HepG2 (cell line): ENCODE data around the gene FIBCD1. TPM values are rescaled to one million over a fixed set of nuclear protein-coding genes. Genes with fewer than 3 reads are reported as not detected.

Source experiments
- ATAC-seq: fragments of 200-7000 bp; cut with Tn5 transposase; 3 replicates; pipeline ENCODE4 v1.9.1; 2020; ENCODE audit warnings: mild to moderate bottlenecking, moderate library complexity
- BruUV-seq: library from RNA; stranded (reverse); fragments of 400-500 nt; replicated peaks from 2 replicates; lab custom pipeline; 2021; lab: Mats Ljungman, UMichigan
- CTCF ChIA-PET: fragments of 300-600 bp; formaldehyde crosslinking; extraction: SDS; loops from one replicate; lab custom pipeline; 2021; ENCODE audit warnings: low total read pairs, inconsistent platforms, low intra/inter-chr PET ratio; lab: Yijun Ruan, JAX
- POLR2A ChIA-PET: fragments of 350-600 bp; sonication (Branson Sonifier 250); formaldehyde crosslinking; loops from one replicate; lab custom pipeline; 2020; ENCODE audit warnings: antibody characterized with exemption, inconsistent platforms; lab: Yijun Ruan, JAX
- DNase-seq: peaks from one replicate; pipeline ENCODE4 v3.0.0-alpha.2; 2015; ENCODE audit warnings: low spot score
- FAIRE-seq: peaks from 3 replicates; lab custom pipeline; 2011; peaks lifted over from hg19 to GRCh38; lab: Jason Lieb, UNC
- H2AFZ ChIP-seq: one replicate; pipeline ENCODE4 v1.6.1; 2011; ENCODE audit warnings: low read length, inconsistent platforms
- H3K27ac ChIP-seq: fragments of 300-600 bp; 3 replicates; pipeline ENCODE4 v1.8.0; 2011; ENCODE audit warnings: mixed run types, mild to moderate bottlenecking, mixed read lengths, low read length, inconsistent platforms; ENCODE audit not compliant: insufficient read depth; ENCODE audit errors: extremely low read length
- H3K27me3 ChIP-seq, 2 experiments: fragments of 200-600 bp in 1 of 2; 2 replicates in 1 of 2; 3 replicates in 1 of 2; pipeline versions ENCODE4 v1.6.0 to v1.8.0; 2011; ENCODE audit warnings: low read length in 2 of 2, mild to moderate bottlenecking in 2 of 2, moderate library complexity in 2 of 2, inconsistent platforms in 1 of 2; ENCODE audit not compliant: insufficient read depth in 2 of 2, control insufficient read depth in 1 of 2
- H3K36me3 ChIP-seq, 2 experiments: fragments of 200-600 bp in 1 of 2; replicated peaks in 1 of 2; 2 replicates in 1 of 2; 3 replicates in 1 of 2; pipeline versions ENCODE4 v1.5.1 to v1.8.0; 2011; ENCODE audit warnings: low read length in 2 of 2, inconsistent platforms in 1 of 2; ENCODE audit not compliant: insufficient read depth in 2 of 2, control insufficient read depth in 1 of 2
- H3K4me1 ChIP-seq: 2 replicates; pipeline ENCODE4 v1.5.1; 2012; ENCODE audit warnings: low read length, inconsistent platforms; ENCODE audit not compliant: insufficient read depth
- H3K4me2 ChIP-seq: 2 replicates; pipeline ENCODE4 v1.6.0; 2011; ENCODE audit warnings: low read depth, low read length, inconsistent platforms
- H3K4me3 ChIP-seq, 3 experiments: fragments of 200-600 bp in 1 of 3; sonication (generic), shearing (Covaris generic) in 1 of 3; replicated peaks in 1 of 3; 2 replicates each; pipeline ENCODE4 v1.5.1; 2011 to 2016; ENCODE audit warnings: low read length in 3 of 3, inconsistent platforms in 2 of 3, low read depth in 2 of 3, mild to moderate bottlenecking in 2 of 3, control low read depth in 1 of 3, mixed read lengths in 1 of 3; ENCODE audit not compliant: insufficient read depth in 1 of 3
- H3K79me2 ChIP-seq: one replicate; pipeline ENCODE4 v1.6.1; 2011; ENCODE audit warnings: low read length, inconsistent platforms; ENCODE audit not compliant: insufficient read depth
- H3K9ac ChIP-seq: 2 replicates; pipeline ENCODE4 v1.6.0; 2011; ENCODE audit warnings: mild to moderate bottlenecking, low read depth, low read length, inconsistent platforms; ENCODE audit not compliant: insufficient read depth
- H3K9me3 ChIP-seq: 2 replicates; pipeline ENCODE4 v1.5.1; 2012; ENCODE audit warnings: mild to moderate bottlenecking, low read length
- H4K20me1 ChIP-seq: 2 replicates; pipeline ENCODE4 v1.6.0; 2011; ENCODE audit warnings: inconsistent platforms, mild to moderate bottlenecking, low read length, moderate library complexity; ENCODE audit not compliant: insufficient read depth
- HES4 ChIP-seq: sonication (generic); formaldehyde crosslinking; IDR thresholded peaks from 2 replicates; pipeline ENCODE4 v1.9.0; 2021; ENCODE audit warnings: mild to moderate bottlenecking, missing genetic modification reagents, borderline replicate concordance
- PLRG1 ChIP-seq: fragments of 450-650 bp; conservative IDR thresholded peaks from 2 replicates; pipeline ENCODE4 v1.6.1; 2016
- ZFP36L2 ChIP-seq: sonication (generic); formaldehyde crosslinking; IDR thresholded peaks from 2 replicates; pipeline ENCODE4 v1.4.0; 2020; ENCODE audit warnings: missing genetic modification reagents
- ZKSCAN8 ChIP-seq: IDR thresholded peaks from 2 replicates; pipeline ENCODE4 v1.6.1; 2016; ENCODE audit warnings: borderline replicate concordance, missing genetic modification reagents, missing compliant biosample characterization
- ZMAT3 ChIP-seq: sonication (generic); formaldehyde crosslinking; conservative IDR thresholded peaks from 2 replicates; pipeline ENCODE4 v1.7.0; 2021; ENCODE audit warnings: missing genetic modification reagents
- ZNF274 ChIP-seq: sonication (generic); formaldehyde crosslinking; IDR thresholded peaks from 2 replicates; pipeline ENCODE4 v1.5.1; 2020; ENCODE audit warnings: mild to moderate bottlenecking, missing genetic modification reagents
- ZNF768 ChIP-seq: sonication (generic); formaldehyde crosslinking; IDR thresholded peaks from 2 replicates; pipeline ENCODE4 v1.4.0; 2020; ENCODE audit warnings: missing genetic modification reagents
- WGBS: methylation state at CpG from one replicate; pipeline ENCODE4 v1.1.6; 2017; ENCODE audit warnings: low lambda C conversion rate; 5-methylcytosine and 5-hydroxymethylcytosine counted together
- in situ Hi-C: cut with HindIII; loops from 2 replicates; pipeline ENCODE4 v1.10.0; 2017; ENCODE audit warnings: low pct_unique_long_range_greater_than_20kb; ENCODE audit not compliant: extremely low pct_ligation_motif_present
- intact Hi-C: fragments of 100-400 bp; cut with micrococcal nuclease; formaldehyde crosslinking; loops from one replicate; pipeline ENCODE4 v1.10.0; 2022; ENCODE audit not compliant: unreplicated experiment
- polyA plus RNA-seq, 8 experiments: library from polyadenylated mRNA; depleted of rRNA in 3 of 8; stranded (reverse) in 7 of 8; unstranded in 1 of 8; fragments of >200 nt; fragmentation: Illumina TruSeq in 4 of 8; extraction: Trizol in 4 of 8; gene quantifications; 2 replicates each; pipeline versions ENCODE4 v1.2.1 to v1.2.3, GENCODE V29; 2011 to 2016; ENCODE audit warnings: low read depth in 4 of 8, missing spikeins in 1 of 8, mixed read lengths in 1 of 8; ENCODE audit not compliant: insufficient read depth in 1 of 8
- total RNA-seq, 5 experiments: library from RNA; depleted of rRNA; stranded (reverse); fragments of >200 nt; fragmentation: Illumina TruSeq; extraction: Trizol; gene quantifications; 2 replicates each; pipeline ENCODE4 v1.2.3, GENCODE V29; 2016; ENCODE audit warnings: low read depth in 1 of 5
- TF ChIP-seq, protein P1 (sequence below): sonication (generic); formaldehyde crosslinking; IDR thresholded peaks from 2 replicates; pipeline ENCODE4 v1.5.0; 2020; ENCODE audit warnings: missing genetic modification reagents, mild to moderate bottlenecking, borderline replicate concordance

Gene FIBCD1
- total and polyA plus RNA-seq, 2 of the 13 experiments (the other 11 are each of a cell fraction or from before 2014, with no cell fraction given), result 0.55 to 0.89 TPM

DNA sequence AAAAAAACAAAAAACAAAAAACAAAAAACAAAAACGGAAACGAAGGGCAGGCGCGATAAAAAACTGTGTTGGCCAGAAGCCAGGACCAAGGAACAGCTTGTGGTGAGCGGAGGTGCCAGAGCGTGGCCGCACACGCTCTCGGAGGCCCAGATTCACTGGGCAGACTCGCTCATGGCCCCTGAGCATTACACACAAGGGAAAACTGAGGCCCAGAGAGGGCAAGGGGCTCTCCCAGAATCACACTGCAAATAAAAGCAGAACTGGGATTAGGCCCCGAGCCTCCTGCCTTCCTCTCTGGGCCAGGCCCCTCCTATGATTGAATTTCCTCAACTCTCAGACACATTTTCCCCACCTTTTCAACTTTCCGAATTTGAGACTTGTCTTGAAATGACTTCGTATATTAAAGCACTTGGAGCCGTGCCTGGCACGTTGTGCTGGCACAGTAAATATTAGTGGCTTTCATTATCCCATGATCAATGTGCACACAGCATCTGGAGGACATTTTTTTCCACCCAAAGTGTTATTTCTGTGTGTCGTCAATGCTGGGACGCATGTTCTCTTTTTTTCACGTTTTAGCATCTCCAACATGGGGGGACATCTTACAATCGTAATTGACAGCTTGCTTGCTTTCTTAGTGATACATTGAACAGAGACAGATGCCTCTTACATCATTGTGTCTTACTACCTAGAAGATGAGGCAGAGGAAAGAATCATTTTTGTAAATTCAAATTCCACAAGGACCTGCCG, 7.4 kb downstream of the FIBCD1 start:
- BruUV-seq, result no TSS peak
- no peak for ATAC-seq
- no peak for DNase-seq
- no peaks in the 10 kb centered on the region for H3K79me2 ChIP-seq
- H3K4me3 ChIP-seq, result no peak overlapping the region
- no peak overlapping the region for H3K4me2 ChIP-seq
- no peak overlapping the region for H3K27ac ChIP-seq
- in situ Hi-C loops (no loop called here), intact Hi-C loops (no loop called here)
- no peaks in the 10 kb centered on the region for H4K20me1 ChIP-seq
- no peak overlapping the region for H3K9ac ChIP-seq
- no peaks in the 10 kb centered on the region for H3K36me3 ChIP-seq
- peak; percentile 82 for TF ChIP-seq ZNF768
- TF ChIP-seq, protein P1, sequence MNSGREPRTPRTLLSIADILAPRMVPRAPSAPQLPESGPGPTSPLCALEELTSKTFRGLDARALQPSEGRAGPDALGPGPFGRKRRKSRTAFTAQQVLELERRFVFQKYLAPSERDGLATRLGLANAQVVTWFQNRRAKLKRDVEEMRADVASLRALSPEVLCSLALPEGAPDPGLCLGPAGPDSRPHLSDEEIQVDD (CRISPR knock-in tag), result no peak
- no peak for FAIRE-seq
- WGBS, result 39% methylated on average over 20 of the region's 20 CpGs
- ChIA-PET CTCF (no interaction called here), POLR2A (no interaction called here)
- H3K9me3 ChIP-seq, result no peaks in the 10 kb centered on the region
- H2AFZ ChIP-seq, result no peak overlapping the region
- peaks cover 12 to 94% of the 10 kb centered on the region in 2 experiments for H3K27me3 ChIP-seq
- peaks cover 47% of the 10 kb centered on the region for H3K4me1 ChIP-seq

DNA sequence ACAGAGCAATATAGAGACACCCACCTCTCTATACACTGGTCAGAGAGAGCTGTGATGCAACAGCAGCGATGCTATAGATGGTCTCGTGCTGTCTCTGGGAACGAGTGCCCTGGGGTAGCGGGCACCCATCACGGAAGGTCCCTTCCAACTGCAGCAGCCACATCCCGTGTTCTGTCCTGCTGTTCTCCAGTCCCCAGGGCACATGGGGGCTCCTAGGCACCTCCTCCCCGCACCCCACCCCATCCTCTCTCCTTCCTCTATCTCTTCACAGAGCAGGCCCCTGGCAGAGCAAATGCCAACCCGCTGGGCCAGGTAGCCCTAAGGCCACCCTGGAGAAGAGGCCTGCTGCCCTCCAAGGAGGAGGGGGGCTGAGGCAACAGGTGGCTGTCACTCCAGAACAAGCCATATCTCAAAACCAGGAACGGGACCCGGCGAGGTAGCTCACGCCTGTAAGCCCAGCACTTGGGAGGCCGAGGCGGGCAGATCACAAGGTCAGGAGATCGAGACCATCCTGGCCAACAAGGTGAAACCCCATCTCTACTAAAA, 8.2 kb downstream of the FIBCD1 start:
- DNase-seq (no peak), FAIRE-seq (no peak), ATAC-seq (no peak)
- Histone ChIP-seq H3K4me3 (no peak overlapping the region), H3K27ac (no peak overlapping the region), H3K4me1 (peaks cover 44% of the 10 kb centered on the region), H3K79me2 (no peaks in the 10 kb centered on the region), H3K36me3 (no peaks in the 10 kb centered on the region), H2AFZ (no peak overlapping the region), H4K20me1 (no peaks in the 10 kb centered on the region), H3K27me3 (peaks cover 12 to 94% of the 10 kb centered on the region in 2 experiments), H3K9ac (no peak overlapping the region), H3K4me2 (no peak overlapping the region), H3K9me3 (no peaks in the 10 kb centered on the region)
- in situ Hi-C loops (no loop called here), intact Hi-C loops (no loop called here)
- WGBS, result 25% methylated on average over 14 of the region's 15 CpGs
- POLR2A ChIA-PET, result no interaction called here
- TF ChIP-seq PLRG1 (no peak), ZKSCAN8 (no peak), ZFP36L2 (CRISPR knock-in tag) (no peak), HES4 (CRISPR knock-in tag) (no peak), ZNF274 (no peak), ZMAT3 (CRISPR knock-in tag) (no peak)
- CTCF ChIA-PET, result no interaction called here
- no TSS peak for BruUV-seq
